GM12878 (cell line): Measurements from ENCODE around the gene WDR91.

ENCODE experiments used
- RFX5 ChIP-seq: IDR thresholded peaks from 2 replicates; pipeline ENCODE4 v1.6.1; 2011; ENCODE audit warnings: low read depth, low read length, improper control_type of control experiment
- TAF1 ChIP-seq: IDR thresholded peaks from 2 replicates; pipeline ENCODE4 v1.6.1; 2011; ENCODE audit warnings: mild to moderate bottlenecking, low read depth, low read length, borderline replicate concordance

GRCh38 chr7:135162382-135163001, 48.8 kb downstream of the WDR91 start:
- no peak for TF ChIP-seq RFX5
- no peak for TF ChIP-seq TAF1
